ENCODE data around the gene TEX13D.
"Not testable (repeated sequence)": the region's sequence is repeated elsewhere in the genome, so short reads cannot be mapped to it uniquely, and the experiment has no call there.

The TEX13D gene

DNA sequence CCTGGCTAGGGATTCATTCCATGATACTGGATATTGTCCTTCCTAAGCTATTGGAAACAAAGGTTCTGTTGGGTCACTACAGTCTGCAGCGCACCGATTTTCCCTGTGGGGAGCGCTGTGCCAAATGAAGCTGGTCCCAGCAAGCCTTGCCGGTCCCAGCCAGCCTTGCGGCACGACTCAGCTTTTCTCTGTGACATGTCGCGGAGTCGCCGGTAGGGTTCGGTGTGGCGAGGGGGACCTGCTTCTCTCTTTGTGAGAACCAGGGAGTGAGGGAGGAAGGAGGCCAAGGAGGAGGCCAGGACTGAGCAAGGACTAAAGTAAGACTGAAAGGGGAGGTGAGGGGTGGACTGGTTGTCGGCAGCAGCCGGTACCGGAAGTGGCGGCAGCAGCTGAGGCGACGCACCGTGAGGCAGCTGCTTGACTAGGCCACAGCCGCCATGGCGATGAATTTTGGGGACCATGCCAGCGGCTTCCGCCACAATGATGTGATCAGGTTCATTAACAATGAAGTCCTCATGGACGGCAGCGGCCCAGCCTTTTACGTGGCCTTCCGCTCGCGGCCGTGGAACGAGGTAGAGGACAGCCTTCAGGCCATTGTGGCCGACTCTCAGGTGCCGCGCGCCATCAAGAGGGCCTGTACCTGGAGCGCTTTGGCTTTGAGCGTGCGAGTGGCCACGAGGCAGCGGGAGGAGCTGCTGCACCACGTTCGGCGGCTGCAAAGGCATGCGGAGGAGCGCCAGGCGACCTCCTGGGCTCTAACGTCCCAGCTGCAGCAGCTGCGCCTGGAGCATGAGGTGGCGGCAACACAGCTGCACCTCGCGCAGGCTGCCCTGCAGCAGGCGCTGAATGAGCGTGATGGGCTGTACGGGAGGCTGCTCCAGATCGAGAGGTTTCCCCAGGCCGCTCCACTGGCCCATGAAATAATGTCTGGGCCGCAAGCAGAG is at the start of gene TEX13D:
TEX13D (plus strand) TSS at position 180 of the 944 bp plus-strand sequence; CDS start at position 438, 258 bp downstream.
- no peak for DNase-seq

DNA sequence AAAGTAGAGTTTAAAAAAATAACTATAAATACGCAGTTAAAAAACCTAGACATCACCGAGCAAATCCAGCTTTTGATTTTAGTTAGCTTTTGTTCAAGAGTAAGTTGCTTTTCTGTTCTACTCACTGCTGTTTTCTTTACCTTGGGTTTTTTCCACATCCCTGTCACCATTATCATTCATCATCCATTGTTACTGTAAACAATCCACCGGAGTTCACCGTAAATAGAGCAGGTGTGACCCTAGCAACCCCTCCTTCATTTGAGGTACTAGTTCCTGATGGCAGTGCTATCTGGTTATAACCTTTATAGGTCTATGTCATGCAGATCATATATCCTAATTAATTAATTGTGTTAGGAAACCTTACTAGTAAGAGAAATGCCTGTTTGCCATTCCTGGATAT is 43.0 kb upstream of the TEX13D start:
- no peak for DNase-seq

- DNase-seq, result no peak
Measured at GRCh38 chrX:124293810-124294209, 38.6 kb upstream of the TEX13D start.

GRCh38 chrX:124299323-124299722 is 33.1 kb upstream of the TEX13D start:
- not testable (repeated sequence) for DNase-seq

- DNase-seq, result no peak
Measured at GRCh38 chrX:124300405-124300804, 32.1 kb upstream of the TEX13D start.

GRCh38 chrX:124307253-124307907 is 25.1 kb upstream of the TEX13D start:
- no peak for DNase-seq

GRCh38 chrX:124325732-124326131 is 6.7 kb upstream of the TEX13D start:
- no peak for DNase-seq

GRCh38 chrX:124328765-124329164 is 3.7 kb upstream of the TEX13D start:
- DNase-seq, result no peak

- DNase-seq, result no peak
Measured at GRCh38 chrX:124333862-124334261, 1.4 kb downstream of the TEX13D start.

DNA sequence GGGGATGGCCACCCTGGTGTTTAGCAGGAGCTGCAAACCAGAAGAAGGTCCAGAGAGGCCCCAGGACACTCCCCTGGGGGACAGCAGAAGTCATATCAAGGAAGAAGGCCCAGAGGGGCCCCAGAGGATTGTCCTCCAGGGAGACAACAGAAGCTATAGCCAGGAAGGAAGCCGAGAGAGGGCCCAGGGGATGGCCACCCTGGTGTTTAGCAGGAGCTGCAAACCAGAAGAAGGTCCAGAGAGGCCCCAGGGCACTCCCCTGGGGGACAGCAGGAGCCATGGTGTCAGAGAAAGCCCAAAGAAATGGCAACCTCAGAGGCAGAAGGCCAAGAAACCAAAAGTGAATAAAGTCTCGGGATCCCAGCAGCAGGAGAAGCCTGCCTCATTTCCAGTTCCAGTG is 2.1 kb downstream of the TEX13D start:
- DNase-seq, result not testable (repeated sequence)

DNA sequence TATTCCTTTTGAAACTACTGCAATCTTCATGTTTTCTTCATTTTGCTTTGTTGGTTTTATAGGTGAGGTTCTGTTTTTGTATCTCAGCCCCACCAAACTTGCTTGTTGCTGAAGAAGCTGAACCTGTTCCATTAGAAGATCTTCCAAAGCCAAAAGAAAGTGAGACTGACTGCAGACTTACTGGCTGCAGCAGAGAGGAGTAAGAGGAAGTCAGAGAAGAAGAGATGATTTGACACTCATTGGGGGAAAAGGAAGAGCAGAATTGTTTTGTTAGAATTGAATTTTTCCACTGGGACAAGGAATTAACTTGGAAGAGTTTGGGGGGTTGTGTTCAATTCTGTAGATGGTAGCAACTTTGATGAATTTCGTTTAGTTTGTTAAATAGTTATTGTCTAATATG is 3.1 kb downstream of the TEX13D start:
- DNase-seq, result no peak

GRCh38 chrX:124337916-124338315 is 5.5 kb downstream of the TEX13D start:
- DNase-seq, result no peak

GRCh38 chrX:124338733-124339514 is 6.5 kb downstream of the TEX13D start:
- DNase-seq, result no peak

DNA sequence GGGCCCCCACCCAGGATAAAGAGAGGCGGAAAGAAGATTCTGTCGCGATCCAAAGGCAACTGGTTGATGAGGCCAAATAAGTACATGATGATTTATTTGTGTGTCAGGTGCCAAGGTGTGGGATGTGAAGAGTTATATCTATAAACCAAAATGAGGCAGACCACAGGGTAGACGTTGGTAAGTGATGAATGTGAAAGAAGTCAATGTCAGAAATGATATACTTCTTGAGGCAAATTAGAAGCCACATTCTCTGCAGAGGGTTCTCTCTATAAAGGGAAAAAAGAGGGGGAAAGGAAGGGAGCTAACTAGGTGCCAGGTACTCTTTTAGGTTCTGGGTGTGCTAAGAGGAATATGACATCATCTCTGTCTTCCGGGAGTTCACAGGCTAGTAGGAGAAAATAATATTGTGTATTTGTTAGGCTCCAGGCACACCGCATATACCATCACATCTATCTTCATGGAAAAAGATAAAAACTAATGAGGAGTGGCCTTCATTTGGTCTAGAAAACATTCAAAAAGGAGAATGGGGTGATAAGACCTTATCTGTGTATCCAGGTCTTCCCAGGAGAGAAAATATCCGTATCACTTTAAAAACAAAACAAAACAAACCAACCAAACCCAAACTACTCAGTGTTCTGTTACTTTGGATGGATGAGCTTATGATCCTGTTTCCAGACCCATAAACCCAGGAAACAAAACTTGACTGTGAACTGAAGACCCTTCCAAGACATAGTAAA is 9.1 kb downstream of the TEX13D start:
- DNase-seq, result no peak

- DNase-seq, result no peak
Measured at GRCh38 chrX:124342174-124342867, 9.9 kb downstream of the TEX13D start.

- DNase-seq, result no peak
Measured at GRCh38 chrX:124343016-124343415, 10.6 kb downstream of the TEX13D start.

DNA sequence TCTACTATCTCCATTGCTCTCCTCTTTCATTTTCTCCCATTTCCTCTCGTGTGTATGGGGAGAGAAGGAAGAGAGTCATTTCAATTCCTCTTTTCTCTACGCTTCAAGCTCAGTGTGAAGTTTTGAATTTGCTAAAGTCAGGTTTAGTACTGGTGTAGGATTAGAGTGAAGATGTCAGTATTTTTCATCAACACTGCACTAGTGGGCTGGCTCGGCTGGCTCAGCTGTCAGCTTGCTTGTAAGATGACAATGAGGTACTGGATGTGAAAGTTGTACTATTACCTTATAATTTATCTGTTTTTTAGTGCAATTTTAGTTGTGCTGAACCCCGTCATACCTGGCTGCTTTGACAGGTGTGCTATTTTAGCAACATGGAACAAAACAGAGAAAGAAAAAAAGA is 11.8 kb downstream of the TEX13D start:
- DNase-seq, result no peak

DNA sequence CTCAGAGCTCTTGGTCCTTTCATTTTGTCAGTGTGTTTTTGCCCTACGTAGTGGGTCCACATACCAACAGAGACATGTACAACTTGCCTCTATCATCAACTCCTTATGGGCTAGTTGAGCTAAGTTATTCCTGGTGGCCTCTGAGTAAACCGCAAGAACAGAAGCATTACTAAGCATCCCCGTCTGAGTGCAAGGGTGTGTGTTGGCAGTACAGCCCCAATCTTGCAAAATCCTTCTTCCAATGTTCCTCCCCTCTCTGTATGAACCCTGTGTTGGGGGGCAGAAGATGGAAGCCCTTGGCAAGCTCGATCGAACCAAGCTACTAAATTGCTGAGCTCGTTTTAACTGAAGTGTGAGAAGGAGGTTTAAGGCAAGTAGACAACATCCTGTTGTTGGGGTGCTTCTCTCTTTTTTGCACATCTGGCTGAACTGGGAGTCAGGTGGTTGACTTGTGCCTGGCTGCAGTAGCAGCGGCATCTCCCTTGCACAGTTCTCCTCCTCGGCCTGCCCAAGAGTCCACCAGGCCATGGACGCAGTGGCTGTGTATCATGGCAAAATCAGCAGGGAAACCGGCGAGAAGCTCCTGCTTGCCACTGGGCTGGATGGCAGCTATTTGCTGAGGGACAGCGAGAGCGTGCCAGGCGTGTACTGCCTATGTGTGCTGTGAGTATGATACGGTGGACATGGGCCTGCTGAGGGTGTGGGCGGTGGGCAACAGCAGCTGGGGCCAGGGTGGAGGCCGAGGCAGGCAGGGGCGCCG is 13.8 kb downstream of the TEX13D start, which contains the start of gene SH2D1A:
SH2D1A (plus strand) TSS at position 447 of the 760 bp plus-strand sequence; CDS start at position 527, 80 bp downstream.
- no peak for DNase-seq

DNA sequence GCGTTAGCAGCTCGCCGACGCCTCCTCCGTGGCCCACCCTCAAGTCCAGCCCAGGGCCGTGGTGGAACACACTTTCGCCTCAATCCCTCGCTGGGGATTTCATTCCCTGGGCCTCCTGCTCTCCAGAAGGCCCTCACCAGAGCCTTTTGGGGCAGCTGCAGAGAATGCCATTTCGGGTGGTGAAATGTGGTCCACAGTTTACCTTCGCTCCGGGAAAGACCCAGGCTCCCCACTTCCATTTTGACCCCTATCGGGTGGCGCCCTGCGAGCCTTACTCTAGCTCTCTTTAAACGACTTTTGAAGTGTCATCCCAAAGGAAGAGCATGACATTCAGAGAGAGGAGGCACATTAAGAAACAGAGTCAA is 14.4 kb downstream of the TEX13D start:
- DNase-seq, result no peak

DNA sequence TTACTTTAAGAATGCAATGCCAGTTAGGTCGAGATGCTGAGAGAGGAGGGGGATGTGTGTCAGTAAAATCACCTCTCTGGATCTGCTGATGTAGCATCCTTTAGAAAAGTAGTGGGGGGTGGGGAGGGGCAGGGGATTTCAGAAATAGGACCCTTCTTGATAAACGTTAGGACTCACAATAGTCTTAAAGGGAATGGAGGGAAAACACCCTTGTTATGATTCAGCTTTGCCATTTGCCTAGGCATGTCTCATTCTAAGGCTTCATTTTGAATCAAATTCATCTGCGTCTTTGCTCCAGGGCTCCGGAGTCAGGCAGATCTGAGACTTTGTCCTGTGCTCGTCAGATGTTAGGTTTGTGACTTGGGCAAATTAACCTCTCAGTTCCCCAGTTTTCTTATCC is 14.8 kb downstream of the TEX13D start:
- DNase-seq, result no peak

GRCh38 chrX:124348182-124348581 is 15.7 kb downstream of the TEX13D start:
- no peak for DNase-seq

Data from midbrain (tissue), 1 donor.